NCI-H460 (cell line): Measurements from ENCODE around the gene RPS6KA5. TPM values are rescaled to one million over a fixed set of nuclear protein-coding genes. Genes with fewer than 3 reads are reported as not detected.
A peak's percentile ranks its signal among the peaks of the same experiment; 100 is the strongest.
"Not testable (repeated sequence)": the region's sequence is repeated elsewhere in the genome, so short reads cannot be mapped to it uniquely, and the experiment has no call there.

Source experiments
- DNase-seq: peaks from one replicate; pipeline ENCODE4 v3.0.0-alpha.2; 2016; ENCODE audit warnings: low read depth; ENCODE audit errors: extremely low read depth
- total RNA-seq: library from RNA; depleted of rRNA; stranded (reverse); fragments of >200 nt; shearing (Covaris generic); gene quantifications from 2 replicates; pipeline ENCODE4 v1.2.3, GENCODE V29; 2014

RPS6KA5 gene
- total RNA-seq, 1 experiment from 2014 or later = 4.6 TPM

DNA sequence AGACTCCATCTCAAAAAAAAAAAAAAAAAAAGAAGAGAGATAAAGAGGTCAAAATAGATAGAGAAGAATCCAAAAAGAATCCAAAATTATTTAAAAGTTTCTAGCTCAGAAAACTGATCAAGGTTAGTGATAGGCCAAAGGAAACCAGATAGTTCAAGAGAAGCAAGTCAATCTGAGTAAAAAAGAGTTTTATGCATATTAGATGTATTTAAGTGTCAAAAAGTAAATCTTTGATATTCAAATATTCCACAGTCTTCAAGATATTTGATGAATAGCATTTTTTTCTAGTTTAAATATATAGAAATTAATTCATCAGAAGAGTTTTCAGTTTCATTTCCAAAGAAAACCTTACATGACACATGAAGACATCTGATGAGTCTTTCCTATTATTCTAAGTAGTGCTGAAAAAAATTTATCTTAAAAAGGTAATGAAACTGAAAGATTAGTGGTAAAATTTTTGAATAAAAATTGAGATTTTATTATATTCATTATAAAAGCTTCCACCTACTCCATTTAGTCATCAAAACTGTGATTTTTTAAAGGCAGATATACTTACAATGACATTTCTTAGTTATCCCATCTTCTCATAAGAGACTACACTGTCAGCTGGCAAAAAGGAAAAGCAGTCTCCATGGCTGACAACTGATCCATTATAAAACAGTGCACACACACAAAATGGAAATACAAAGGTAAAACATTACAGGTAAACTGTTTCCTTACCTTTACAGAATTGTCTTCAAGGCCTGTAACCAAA is 68.6 kb downstream of the RPS6KA5 start:
- DNase-seq = no peak

DNA sequence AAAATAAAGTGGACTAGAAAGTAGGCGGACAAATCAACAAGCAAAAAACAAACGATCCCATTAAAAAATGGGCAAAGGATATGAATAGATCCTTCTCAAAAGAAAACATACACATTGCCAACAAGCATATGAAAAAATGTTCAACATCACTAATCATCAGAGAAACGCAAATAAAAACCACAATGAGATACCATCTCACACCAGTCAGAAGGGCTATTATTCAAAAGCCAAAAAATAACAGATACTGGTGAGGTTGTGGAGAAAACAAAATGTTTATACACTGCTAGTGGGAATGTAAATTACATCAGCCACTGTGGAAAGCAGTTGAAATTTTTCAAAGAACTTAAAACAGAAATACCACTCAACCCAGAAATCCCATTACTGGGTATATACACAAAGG is 70.3 kb downstream of the RPS6KA5 start:
- DNase-seq = no peak

DNA sequence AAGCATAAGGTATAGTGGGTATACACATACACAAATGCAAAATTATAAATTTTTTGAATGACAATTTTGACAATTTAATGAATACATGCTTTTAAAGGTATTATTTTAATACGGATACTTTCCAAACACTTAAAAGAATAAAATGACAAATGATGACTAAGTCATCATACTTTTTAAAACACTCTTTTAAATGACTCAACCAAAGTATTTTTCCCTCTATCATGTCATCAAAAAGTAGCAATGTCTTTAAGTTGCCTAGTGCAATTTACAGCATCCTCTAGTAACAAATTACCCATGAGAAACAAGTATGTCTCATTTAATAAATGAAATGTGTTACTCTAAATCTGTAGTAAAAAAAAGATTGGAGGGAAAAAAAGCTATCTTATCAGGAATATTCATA is 73.3 kb downstream of the RPS6KA5 start:
- DNase-seq = no peak

DNA sequence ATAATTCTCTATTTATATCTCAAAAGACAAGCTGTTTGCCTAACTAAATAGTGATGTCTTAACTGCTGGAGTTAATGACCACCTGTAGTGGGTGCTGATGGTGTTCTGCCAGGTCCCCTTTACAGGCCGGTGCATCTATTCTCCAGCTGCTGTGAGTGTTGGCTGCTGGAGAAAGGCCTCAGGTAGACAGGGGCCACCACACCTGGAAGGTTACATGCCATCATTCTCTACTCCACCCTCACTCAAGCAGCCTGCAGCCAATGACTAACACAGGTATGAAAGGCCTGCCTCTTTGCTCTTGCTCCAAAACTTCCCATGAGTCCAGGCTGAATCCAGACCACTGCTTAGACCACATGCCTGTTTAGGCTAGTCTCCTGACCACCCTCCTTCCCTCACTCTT is 73.9 kb downstream of the RPS6KA5 start:
- DNase-seq = no peak

DNA sequence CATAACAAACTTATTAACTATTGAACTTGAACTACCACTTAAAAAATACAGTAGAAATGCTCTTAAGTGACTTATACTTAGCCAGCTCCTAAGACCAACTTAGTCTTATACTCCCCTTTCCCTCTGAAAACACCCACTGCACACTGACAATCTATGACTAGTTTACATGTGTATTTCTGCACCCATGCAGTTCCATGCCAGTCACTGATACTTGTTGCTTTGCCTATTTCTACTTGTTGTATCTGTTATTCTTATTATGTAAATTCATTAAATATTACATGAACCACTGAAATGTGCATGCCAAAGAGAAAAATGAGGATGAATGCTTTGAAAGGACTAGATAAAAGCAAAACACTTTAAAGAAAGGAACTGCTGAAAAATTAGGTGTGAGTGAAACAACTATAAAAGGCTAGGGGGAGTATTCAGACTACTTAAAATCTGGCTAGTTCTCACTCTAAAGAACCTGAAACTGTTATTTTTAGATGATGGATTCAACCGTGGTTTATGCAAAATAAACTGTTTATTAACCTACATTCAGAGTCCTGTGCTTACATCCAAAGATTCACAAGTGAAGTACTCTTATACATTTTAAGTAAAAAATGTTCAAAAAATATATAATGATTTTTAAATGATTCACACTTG is 74.7 kb downstream of the RPS6KA5 start:
- no peak for DNase-seq

DNA sequence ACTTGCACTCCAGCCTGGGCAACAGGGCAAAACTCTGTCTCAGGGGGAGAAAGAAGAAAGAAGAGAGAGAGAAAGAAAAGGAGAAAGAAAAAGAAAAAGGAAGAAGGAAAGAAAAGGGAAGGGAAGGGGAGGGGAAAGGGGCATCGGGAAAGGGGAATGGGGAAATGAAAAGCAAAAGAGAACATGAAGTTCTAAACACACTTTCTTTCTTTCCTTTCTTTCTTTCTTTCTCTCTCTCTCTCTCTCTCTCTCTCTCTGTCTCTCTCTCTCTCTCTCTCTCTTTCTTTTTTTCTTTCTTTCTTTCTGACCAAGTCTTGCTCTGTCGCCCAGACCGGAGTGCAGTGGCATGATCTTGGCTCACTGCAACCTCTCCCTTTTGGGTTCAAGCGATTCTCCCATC is 76.9 kb downstream of the RPS6KA5 start:
- no peak for DNase-seq

DNA sequence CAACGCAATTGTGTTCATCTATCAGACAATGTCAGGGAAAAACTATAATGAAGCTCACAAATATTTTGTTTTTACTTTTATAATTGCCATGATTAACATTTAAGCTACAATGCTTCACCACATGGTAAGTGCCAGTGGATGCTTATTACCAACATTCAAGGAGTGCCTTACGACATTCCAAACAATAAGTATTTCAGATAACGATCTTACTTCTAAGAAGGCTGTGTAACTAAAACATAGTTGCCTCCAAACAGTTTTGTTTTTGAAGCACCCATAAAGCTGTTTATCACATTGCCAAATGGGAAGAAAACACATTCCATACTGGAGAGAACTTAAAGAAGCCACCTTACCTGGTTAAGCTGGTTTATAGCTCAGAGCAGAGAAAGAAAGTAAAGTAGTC is 78.8 kb downstream of the RPS6KA5 start:
- no peak for DNase-seq

DNA sequence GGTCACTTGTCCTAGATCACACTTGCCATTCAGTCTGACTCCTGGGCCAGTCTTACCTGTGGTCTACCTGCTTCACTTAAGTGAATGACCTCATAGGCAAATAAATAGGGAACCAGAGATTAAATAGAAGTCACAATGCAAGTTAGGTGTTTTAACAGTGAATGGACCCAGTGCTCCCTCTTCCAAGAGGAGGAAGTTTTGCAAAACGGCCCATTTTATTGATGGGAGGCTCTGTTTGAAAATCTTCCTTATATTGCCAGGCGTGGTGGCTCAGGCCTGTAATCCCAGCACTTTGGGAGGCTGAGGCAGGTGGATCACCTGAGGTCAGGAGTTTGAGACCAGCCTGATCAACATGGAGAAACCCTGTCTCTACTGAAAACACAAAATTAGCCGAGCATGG is 79.8 kb downstream of the RPS6KA5 start:
- DNase-seq = not testable (repeated sequence)

DNA sequence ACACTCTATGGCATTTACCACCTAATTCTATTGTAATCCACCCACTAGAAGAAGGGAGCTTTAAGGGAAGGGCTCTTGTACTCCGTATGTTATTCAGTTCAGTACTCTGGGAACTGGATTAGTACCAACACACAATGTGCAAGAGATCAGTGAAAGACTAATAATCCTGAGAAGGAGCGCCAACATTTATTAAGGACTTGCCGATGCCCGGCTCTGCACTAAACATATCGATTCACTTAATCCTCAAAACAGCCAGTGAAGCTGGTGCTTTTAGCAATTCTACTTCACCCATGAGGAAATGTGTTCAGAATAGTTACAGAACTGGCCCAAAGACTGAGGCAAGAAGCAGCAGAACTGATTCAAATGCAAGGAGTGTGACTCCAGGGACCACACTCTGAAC is 80.9 kb downstream of the RPS6KA5 start:
- DNase-seq = no peak

DNA sequence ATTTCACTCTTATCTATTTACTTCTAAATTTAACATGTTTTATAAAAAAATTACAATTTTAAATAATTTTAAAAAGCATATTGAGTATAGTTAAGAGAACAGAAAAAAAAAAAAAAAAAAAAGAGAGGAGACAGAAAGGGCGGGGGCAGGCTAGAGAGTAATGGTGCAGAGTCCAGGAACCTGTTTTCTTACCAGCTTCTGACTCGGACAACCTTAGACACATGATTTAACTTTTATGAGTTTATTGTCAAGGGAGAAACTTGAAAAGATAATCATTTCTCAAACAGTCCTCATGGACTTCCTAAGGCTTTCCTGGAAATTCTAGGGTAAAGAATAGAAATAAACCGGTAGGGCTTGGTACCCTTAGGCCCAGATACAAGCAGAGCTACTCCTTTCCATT is 84.3 kb downstream of the RPS6KA5 start:
- no peak for DNase-seq

DNA sequence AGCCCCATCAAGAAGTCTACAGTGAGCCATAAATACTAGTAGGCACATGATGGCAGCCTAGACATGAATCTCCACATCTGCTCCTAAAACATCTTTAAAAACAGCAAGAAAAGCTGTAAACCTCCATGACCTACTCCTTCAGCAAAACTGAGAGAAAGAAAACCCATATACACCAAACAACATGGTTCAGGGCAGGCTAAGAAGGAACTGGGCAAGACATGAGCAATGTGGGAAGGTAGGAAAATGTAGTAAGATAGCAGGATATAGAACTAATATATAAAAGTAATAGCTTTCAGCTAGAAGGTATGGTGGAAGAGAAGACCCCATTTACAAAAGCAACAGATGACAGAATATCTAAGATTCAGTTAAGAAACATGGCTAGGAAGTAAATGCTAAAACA is 88.8 kb downstream of the RPS6KA5 start:
- no peak for DNase-seq

DNA sequence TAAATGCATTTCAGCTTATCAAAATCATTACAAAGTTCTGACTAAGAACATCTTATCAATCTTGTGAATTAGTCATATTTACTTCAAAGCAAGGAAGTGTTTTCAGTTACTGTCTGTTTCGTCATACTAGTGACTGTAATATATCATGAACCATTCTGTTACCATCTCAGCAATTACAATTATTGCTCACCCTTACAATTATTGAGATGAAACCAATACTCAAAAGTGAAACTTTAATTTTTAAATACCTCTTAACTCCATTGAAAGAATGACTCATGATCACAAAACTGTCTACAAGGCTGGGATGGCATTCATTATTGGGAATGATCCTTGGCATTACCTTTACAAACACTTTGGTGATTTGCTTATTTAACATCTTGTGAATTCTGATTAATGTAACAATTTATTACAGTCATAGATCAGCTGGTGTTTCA is 90.3 kb downstream of the RPS6KA5 start:
- peak; percentile 80 for DNase-seq

DNA sequence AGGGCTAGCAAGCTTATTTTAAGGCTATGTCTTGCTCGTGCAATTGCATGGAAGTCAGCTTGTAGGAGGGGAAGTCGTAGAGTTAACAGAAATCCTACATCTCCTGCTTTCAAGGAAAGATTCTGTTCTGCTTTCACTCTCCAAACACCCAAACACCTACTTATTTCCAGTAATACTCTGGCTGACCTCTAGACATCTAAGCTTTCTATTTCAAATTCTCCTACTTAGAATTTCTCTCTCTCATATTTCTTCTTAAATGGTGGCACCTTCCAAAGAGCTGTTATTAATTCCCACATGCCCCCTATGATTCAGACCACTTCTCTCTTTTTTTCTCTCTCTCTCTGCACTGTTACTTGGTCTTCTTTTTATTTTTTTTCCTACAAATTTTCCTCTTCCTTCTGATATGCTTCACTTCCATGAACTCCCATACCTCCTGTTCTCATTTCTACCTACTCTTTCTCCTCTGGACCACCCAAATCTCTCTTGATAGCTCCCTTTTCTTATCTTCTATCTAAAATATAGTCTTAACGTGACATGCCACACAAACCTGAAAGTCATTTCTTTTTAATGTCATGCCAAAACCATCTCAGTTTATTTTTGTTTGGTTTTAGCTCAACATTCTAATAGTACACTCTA is 90.8 kb downstream of the RPS6KA5 start:
- DNase-seq = peak; percentile 6

DNA sequence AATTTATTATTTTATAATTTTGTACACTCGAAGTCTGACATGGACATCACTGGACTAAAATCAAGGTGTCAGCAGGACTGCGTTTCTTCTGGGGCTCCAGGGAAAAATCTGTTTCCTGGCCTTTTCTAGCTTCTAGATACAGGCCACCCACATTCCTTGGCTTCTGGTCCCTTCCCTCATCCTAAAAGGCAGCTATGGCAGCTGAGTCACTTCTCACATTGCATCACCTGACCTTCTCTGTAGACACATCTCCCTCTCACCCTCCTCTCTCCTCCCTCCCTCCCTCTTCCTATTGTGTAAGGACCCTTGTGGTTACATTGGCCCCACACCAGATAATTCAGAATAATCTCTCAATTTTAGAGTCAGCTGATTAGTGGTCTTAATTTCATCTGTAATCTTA is 92.4 kb downstream of the RPS6KA5 start:
- DNase-seq = peak; percentile 9

DNA sequence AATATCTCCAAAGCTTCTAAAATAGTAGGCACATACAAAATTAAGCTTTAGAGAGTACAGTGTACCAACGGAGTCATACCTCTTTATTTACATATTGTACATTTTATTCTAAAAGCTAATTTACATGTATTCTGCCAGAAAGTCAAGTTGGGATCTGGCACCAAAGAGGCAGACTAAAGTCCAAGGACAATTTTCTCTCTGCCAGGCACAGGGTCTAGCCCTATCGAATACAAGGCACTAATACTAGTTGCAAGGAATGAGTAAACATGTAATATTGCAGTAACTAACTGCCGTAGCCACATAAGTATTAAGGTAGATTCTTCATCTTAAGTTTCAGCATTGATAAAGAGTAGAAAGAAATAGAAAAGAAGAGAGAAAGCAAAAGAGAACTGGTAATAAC is 93.9 kb downstream of the RPS6KA5 start:
- DNase-seq = no peak

DNA sequence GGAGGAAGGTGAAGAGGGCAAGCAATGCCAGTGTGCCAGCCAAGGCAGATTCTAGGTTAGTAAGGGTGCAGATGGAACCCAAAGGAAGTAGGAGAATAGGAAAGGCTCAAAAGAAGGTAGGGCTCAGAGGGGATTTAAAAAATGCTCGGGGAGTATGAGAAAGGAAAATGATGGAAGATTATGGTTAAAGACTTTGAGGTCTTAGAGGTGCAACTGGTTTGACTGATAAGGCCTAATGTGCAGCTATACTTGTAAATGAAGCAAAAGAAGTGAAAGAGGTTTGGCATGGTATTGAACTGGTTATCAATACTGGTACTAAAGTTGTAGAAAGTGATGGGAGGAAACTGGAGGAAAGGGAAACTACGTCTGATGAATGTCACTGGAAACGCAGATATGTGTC is 94.7 kb downstream of the RPS6KA5 start:
- no peak for DNase-seq

DNA sequence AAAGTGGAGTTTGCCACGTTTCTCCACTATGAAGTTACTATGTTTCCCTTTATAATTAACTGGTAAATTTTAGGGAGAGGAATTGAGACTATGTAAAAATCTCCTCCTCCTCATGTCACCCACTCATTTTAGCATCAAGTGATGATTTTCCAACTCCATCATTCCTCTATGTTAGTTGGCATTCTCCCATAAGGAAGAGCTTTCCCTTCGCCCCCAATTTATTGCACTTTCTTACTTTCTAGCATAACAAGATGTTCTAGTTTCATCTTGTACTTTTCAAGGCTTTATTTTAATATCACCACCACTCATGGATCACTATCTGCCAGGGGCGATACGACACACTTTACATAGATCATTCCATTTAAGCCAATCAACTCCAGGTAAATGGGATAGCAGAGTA is 97.1 kb downstream of the RPS6KA5 start:
- DNase-seq = no peak

DNA sequence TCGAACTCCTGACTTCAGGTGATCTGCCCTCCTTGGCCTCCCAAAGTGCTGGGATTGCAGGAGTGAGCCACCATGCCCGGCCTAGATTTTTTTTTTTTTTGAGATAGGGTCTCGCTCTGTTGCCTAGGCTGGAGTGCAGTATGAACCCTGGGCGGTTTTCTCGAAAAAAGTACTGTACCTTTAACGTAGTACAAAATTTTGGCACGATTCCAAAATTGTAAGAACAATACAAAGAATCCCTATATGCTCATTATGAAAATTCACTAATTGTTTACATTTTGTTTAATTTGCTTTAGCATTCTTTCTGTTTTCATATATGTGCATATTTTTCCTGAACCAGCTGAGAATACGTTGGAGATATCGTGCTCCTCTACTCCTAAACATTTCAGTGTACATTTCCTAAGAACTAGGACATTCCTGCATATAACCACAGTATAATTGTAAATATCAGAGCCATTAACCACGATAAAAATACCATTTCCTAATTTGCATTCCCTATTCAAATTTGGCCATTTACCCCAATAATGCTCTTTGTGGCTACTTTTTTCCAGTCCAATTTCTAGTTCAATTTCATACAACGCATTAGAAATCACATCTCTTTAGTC is 97.8 kb downstream of the RPS6KA5 start:
- no peak for DNase-seq

DNA sequence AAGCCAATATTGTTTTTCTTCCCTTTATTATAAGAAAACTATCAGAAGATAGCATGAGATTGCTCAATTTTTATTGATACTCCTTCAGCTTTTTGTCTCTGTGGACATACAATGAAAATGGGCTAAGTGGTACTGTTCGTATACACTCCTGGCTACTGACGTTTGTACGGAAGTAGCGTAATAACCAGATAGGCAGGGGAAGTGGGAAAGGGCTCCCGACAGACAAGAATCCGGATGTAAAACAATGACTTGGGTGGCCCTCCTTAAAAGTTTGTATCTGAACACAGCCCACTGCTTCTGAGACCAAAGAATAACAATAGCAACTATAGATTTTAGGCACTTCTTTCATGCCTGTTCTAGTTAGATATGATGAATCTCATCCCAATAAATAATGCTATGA is 99.6 kb downstream of the RPS6KA5 start:
- no peak for DNase-seq

DNA sequence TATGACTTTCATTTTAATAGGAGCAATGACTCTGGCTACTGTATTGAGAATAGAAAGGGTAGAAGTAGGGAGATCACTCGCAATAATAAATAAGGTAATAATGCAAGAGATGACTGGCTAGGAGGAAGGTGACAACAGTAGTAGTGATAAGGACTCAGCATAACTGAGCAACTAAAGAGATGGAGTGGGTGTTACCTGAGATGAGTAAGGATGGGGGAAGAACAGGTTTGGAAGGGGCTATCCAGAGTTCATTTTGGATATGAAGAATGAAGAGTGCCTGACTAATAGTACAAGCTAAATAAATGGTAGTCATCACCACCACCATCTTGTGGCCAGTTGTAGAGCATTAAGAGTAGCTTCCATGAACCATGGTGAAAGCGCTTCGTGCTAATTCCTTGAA is 101.1 kb downstream of the RPS6KA5 start:
- no peak for DNase-seq

DNA sequence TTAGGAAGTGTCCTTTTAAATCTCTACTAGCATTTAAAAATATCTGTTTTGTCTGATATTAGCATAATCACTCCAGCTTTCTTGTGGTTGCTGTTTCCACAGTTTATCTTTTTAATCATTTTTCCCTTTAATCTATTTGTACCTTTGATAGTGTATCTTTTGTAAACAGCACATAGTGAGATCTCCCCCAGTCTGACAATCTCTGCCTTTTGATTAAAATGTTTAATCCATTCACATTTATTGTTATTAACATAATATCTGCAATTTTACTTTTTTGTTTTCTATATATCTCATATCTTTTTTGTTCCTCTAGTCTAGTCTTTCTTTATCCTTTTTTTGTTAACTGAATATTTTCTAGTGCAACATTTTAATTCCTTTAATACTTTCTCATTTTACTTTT is 104.2 kb downstream of the RPS6KA5 start:
- DNase-seq = no peak

DNA sequence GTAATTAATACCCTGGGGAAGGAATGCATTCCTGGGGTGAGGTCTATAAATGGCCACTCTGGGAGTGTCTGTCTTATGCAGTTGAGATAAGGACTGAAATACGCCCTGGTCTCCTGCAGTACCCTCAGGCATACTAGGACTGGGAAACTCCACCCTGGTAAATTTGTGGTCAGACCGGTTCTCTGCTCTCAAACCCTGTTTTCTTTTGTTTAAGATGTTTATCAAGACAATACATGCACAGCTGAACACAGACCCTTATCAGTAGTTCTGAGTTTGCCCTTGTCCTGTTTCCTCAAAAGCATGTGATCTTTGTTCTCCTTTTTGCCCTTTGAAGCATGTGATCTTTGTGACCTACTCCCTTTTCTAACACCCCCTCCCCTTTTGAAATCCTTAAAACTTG is 106.8 kb downstream of the RPS6KA5 start:
- DNase-seq = not testable (repeated sequence)
